GM23338 (cell line): ENCODE measurements around the gene FAM131B. TPM values are rescaled to one million over a fixed set of nuclear protein-coding genes. Genes with fewer than 3 reads are reported as not detected.

Experiments used
- ATAC-seq: fragments of 200-7000 bp; cut with Tn5 transposase; 3 replicates; pipeline ENCODE4 v1.9.1; 2020
- DNase-seq: peaks from one replicate; pipeline ENCODE4 v3.0.0-alpha.2; 2015; ENCODE audit warnings: low spot score
- H2AFZ ChIP-seq: fragments of 200-600 bp; sonication (generic); 2 replicates; pipeline ENCODE4 v1.8.0; 2016; ENCODE audit warnings: antibody characterized with exemption, mild to moderate bottlenecking, moderate library complexity
- H3F3A ChIP-seq: fragments of 200-600 bp; sonication (generic); replicated peaks from 2 replicates; pipeline ENCODE4 v1.8.0; 2017; ENCODE audit warnings: antibody characterized with exemption, mixed run types, low read depth
- H3K27ac ChIP-seq: fragments of 200-600 bp; sonication (generic); 2 replicates; pipeline ENCODE4 v1.6.1; 2016; ENCODE audit warnings: low read depth
- H3K27me3 ChIP-seq: fragments of 200-600 bp; sonication (generic); 2 replicates; pipeline ENCODE4 v1.8.0; 2016; ENCODE audit warnings: mild to moderate bottlenecking, mixed run types, moderate library complexity; ENCODE audit not compliant: insufficient read depth
- H3K36me3 ChIP-seq: fragments of 200-600 bp; sonication (generic); 2 replicates; pipeline ENCODE4 v1.8.0; 2016; ENCODE audit warnings: mild to moderate bottlenecking; ENCODE audit not compliant: insufficient read depth
- H3K4me1 ChIP-seq: fragments of 200-600 bp; sonication (generic); 2 replicates; pipeline ENCODE4 v1.8.0; 2016; ENCODE audit warnings: mild to moderate bottlenecking, moderate library complexity; ENCODE audit not compliant: insufficient read depth
- H3K4me2 ChIP-seq: fragments of 200-600 bp; sonication (generic); 2 replicates; pipeline ENCODE4 v1.7.1; 2017; ENCODE audit warnings: mixed run types
- H3K4me3 ChIP-seq: fragments of 200-600 bp; sonication (generic); 2 replicates; pipeline ENCODE4 v1.6.1; 2016; ENCODE audit warnings: mixed run types
- H3K79me2 ChIP-seq: fragments of 200-600 bp; sonication (generic); replicated peaks from 2 replicates; pipeline ENCODE4 v1.8.0; 2017; ENCODE audit warnings: mild to moderate bottlenecking; ENCODE audit not compliant: insufficient read depth
- H3K9me2 ChIP-seq: fragments of 200-600 bp; sonication (generic); 2 replicates; pipeline ENCODE4 v1.8.0; 2017; ENCODE audit not compliant: insufficient read depth
- H4K20me1 ChIP-seq: fragments of 200-600 bp; sonication (generic); replicated peaks from 2 replicates; pipeline ENCODE4 v1.8.0; 2017; ENCODE audit warnings: mild to moderate bottlenecking; ENCODE audit not compliant: insufficient read depth
- H3K27ac Mint-ChIP-seq: 2 replicates; pipeline ENCODE4 v1.8.0; 2020; ENCODE audit warnings: inconsistent platforms, mild to moderate bottlenecking, moderate library complexity, mixed read lengths
- H3K27me3 Mint-ChIP-seq: 3 replicates; pipeline ENCODE4 v1.8.0; 2022; ENCODE audit warnings: low read depth, mild to moderate bottlenecking, moderate library complexity, mixed read lengths, inconsistent platforms; ENCODE audit not compliant: insufficient read depth, poor library complexity
- H3K36me3 Mint-ChIP-seq: 3 replicates; pipeline ENCODE4 v1.8.0; 2021; ENCODE audit warnings: low read depth, mild to moderate bottlenecking, inconsistent platforms, moderate library complexity, mixed read lengths
- H3K4me1 Mint-ChIP-seq: 3 replicates; pipeline ENCODE4 v1.8.0; 2020; ENCODE audit warnings: mild to moderate bottlenecking, inconsistent platforms, mixed read lengths
- H3K4me3 Mint-ChIP-seq: 3 replicates; pipeline ENCODE4 v1.8.0; 2021; ENCODE audit warnings: moderate library complexity, mild to moderate bottlenecking, inconsistent platforms, mixed read lengths
- H3K9me3 Mint-ChIP-seq: 3 replicates; pipeline ENCODE4 v1.8.0; 2020; ENCODE audit warnings: moderate library complexity, mild to moderate bottlenecking, inconsistent platforms, mixed read lengths
- CREB1 ChIP-seq: fragments of 250-450 bp; sonication (Bioruptor Pico); IDR thresholded peaks from 2 replicates; pipeline ENCODE4 v1.5.0; 2020; ENCODE audit warnings: low read depth, mild to moderate bottlenecking, moderate library complexity
- ETS1 ChIP-seq: IDR thresholded peaks from 2 replicates; pipeline ENCODE4 v1.6.1; 2016; ENCODE audit warnings: antibody characterized with exemption
- EZH2 ChIP-seq: fragments of 200-600 bp; sonication (generic); IDR thresholded peaks from one replicate; pipeline ENCODE4 v1.8.0; 2017; ENCODE audit warnings: antibody characterized with exemption, mild to moderate bottlenecking, low read depth; ENCODE audit not compliant: unreplicated experiment
- EZH2phosphoT487 ChIP-seq: fragments of 200-600 bp; sonication (generic); IDR thresholded peaks from one replicate; pipeline ENCODE4 v1.8.1; 2018; ENCODE audit warnings: antibody characterized with exemption; ENCODE audit not compliant: unreplicated experiment
- JUNB ChIP-seq: IDR thresholded peaks from one replicate; pipeline ENCODE4 v1.6.1; 2016; ENCODE audit warnings: antibody characterized with exemption; ENCODE audit not compliant: unreplicated experiment
- NANOG ChIP-seq: IDR thresholded peaks from 2 replicates; pipeline ENCODE4 v1.6.1; 2016; ENCODE audit warnings: antibody characterized with exemption, borderline replicate concordance
- POLR2AphosphoS5 ChIP-seq: IDR thresholded peaks from 2 replicates; pipeline ENCODE4 v1.6.1; 2016; ENCODE audit warnings: antibody characterized with exemption, low read depth
- STAT1 ChIP-seq: IDR thresholded peaks from one replicate; pipeline ENCODE4 v1.6.1; 2016; ENCODE audit warnings: antibody characterized with exemption; ENCODE audit not compliant: unreplicated experiment
- ZNF331 ChIP-seq: fragments of 250-450 bp; sonication (Bioruptor Pico); IDR thresholded peaks from 2 replicates; pipeline ENCODE4 v1.5.0; 2020; ENCODE audit warnings: low read depth, mild to moderate bottlenecking, moderate library complexity
- polyA plus RNA-seq: library from polyadenylated mRNA; unstranded; fragments of >200 nt; fragmentation: Nextera tagmentation; extraction: Ambion mirVana; gene quantifications from 2 replicates; pipeline ENCODE4 v1.2.1, GENCODE V29; 2016
- total RNA-seq: library from RNA; depleted of rRNA; stranded (reverse); fragments of >200 nt; shearing (Covaris generic); gene quantifications from 2 replicates; pipeline ENCODE4 v1.2.3, GENCODE V29; 2014
- TF ChIP-seq, protein P1 (sequence below), 2 experiments: fragments of 200-600 bp in 1 of 2; sonication (generic) in 1 of 2; conservative IDR thresholded peaks; 2 replicates each; pipeline versions ENCODE4 v1.5.1 to v1.6.1; 2016 to 2017; ENCODE audit warnings: antibody characterized with exemption in 2 of 2, low read depth in 2 of 2, mild to moderate bottlenecking in 2 of 2, moderate library complexity in 1 of 2
- TF ChIP-seq, protein P2 (sequence below): fragments of 250-450 bp; sonication (Bioruptor Pico); IDR thresholded peaks from 2 replicates; pipeline ENCODE4 v1.5.0; 2020; ENCODE audit warnings: mild to moderate bottlenecking, moderate library complexity

The FAM131B gene
- total and polyA plus RNA-seq, 2 experiments from 2014 or later, result 4.7 to 30.2 TPM

DNA sequence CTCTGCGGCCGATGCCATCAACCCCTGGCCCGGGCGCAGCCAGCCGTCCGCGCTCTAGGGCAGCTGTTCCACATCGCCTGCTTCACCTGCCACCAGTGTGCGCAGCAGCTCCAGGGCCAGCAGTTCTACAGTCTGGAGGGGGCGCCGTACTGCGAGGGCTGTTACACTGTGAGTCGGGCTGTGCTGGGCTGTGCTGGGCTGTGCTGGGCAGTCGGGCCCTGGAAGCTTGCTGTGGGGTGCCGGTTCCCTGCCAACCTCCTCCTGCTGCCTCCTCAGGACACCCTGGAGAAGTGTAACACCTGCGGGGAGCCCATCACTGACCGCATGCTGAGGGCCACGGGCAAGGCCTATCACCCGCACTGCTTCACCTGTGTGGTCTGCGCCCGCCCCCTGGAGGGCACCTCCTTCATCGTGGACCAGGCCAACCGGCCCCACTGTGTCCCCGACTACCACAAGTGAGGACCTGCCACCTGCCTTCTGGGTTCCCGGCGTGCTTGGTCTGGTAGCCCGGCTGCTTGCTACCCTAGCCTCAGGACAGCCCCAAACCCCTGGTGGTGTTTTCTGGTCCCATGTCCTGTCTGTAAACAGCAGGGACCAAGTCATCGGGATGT is 26.1 kb upstream of the FAM131B start:
- Mint-ChIP-seq H3K36me3 (peaks cover 54% of the 10 kb centered on the region), H3K27me3 (peaks cover 31% of the 10 kb centered on the region), H3K4me3 (no peak overlapping the region), H3K9me3 (no peaks in the 10 kb centered on the region; the same call in 2 of the 3 replicates), H3K4me1 (peaks cover 3% of the 10 kb centered on the region; the same call in 2 of the 3 replicates), H3K27ac (no peak overlapping the region)
- no peaks in the 10 kb centered on the region for H3K9me2 ChIP-seq
- no peaks in the 10 kb centered on the region for H3K27me3 ChIP-seq
- H2AFZ ChIP-seq, result no peak overlapping the region
- H3K4me1 ChIP-seq, result peaks cover 4% of the 10 kb centered on the region; the same call in 1 of the 2 replicates
- no peak overlapping the region for H3K4me2 ChIP-seq
- H4K20me1 ChIP-seq, result peaks cover 24% of the 10 kb centered on the region
- H3F3A ChIP-seq, result peaks cover 65% of the 10 kb centered on the region
- H3K36me3 ChIP-seq, result peaks cover 19% of the 10 kb centered on the region
- DNase-seq (peak; percentile 50), ATAC-seq (peak; percentile 25)
- no peak overlapping the region for H3K4me3 ChIP-seq
- TF ChIP-seq, protein P1, sequence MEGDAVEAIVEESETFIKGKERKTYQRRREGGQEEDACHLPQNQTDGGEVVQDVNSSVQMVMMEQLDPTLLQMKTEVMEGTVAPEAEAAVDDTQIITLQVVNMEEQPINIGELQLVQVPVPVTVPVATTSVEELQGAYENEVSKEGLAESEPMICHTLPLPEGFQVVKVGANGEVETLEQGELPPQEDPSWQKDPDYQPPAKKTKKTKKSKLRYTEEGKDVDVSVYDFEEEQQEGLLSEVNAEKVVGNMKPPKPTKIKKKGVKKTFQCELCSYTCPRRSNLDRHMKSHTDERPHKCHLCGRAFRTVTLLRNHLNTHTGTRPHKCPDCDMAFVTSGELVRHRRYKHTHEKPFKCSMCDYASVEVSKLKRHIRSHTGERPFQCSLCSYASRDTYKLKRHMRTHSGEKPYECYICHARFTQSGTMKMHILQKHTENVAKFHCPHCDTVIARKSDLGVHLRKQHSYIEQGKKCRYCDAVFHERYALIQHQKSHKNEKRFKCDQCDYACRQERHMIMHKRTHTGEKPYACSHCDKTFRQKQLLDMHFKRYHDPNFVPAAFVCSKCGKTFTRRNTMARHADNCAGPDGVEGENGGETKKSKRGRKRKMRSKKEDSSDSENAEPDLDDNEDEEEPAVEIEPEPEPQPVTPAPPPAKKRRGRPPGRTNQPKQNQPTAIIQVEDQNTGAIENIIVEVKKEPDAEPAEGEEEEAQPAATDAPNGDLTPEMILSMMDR (conservative IDR thresholded peaks at IDR 0.05; ENCODE audit: low read depth in 2 of 2), result peak; percentile 22 to 58
- no peak for TF ChIP-seq NANOG
- peaks cover 31% of the 10 kb centered on the region for H3K79me2 ChIP-seq
- 0 out of 2 replicates have a peak overlapping the region, but pooled peaks have one; percentile 50 for H3K27ac ChIP-seq

DNA sequence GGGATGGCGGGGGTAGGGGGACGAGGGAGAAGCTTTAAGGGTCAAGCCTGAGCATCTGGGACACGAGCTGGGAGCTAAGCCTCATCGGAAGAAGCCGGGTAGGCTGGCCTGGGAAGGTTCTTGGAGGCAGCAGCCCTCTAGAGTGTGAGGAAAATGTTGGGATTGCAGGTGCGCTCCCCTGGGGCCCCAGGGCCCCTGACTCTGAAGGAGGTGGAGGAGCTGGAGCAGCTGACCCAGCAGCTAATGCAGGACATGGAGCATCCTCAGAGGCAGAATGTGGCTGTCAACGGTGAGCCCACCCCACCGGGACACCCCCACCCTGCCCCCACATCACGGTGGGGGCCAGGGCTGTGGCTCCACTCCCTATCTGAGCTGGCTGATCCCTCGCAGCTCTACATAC is 25.5 kb upstream of the FAM131B start:
- peaks cover 5% of the 10 kb centered on the region; the same call in 1 of the 2 replicates for H3K4me1 ChIP-seq
- H3K36me3 Mint-ChIP-seq, result peaks cover 48% of the 10 kb centered on the region
- DNase-seq (no peak), ATAC-seq (no peak)
- 0 out of 2 replicates have a peak overlapping the region, but pooled peaks have one; percentile 50 for H3K27ac ChIP-seq
- no peaks in the 10 kb centered on the region for H3K27me3 ChIP-seq
- no peak overlapping the region for H3K4me3 Mint-ChIP-seq
- H3K9me3 Mint-ChIP-seq, result no peaks in the 10 kb centered on the region; the same call in 2 of the 3 replicates
- peaks cover 27% of the 10 kb centered on the region for H4K20me1 ChIP-seq
- H3K27ac Mint-ChIP-seq, result peak overlapping the region; percentile 53; the same call in 1 of the 2 replicates
- H2AFZ ChIP-seq, result no peak overlapping the region
- H3K79me2 ChIP-seq, result peaks cover 34% of the 10 kb centered on the region
- peaks cover 64% of the 10 kb centered on the region for H3F3A ChIP-seq
- H3K4me2 ChIP-seq, result no peak overlapping the region
- peaks cover 8% of the 10 kb centered on the region; the same call in 2 of the 3 replicates for H3K4me1 Mint-ChIP-seq
- H3K9me2 ChIP-seq, result no peaks in the 10 kb centered on the region
- no peak overlapping the region for H3K4me3 ChIP-seq
- H3K36me3 ChIP-seq, result peaks cover 15% of the 10 kb centered on the region
- H3K27me3 Mint-ChIP-seq, result peaks cover 28% of the 10 kb centered on the region
- TF ChIP-seq JUNB, result no peak
- TF ChIP-seq, protein P2, sequence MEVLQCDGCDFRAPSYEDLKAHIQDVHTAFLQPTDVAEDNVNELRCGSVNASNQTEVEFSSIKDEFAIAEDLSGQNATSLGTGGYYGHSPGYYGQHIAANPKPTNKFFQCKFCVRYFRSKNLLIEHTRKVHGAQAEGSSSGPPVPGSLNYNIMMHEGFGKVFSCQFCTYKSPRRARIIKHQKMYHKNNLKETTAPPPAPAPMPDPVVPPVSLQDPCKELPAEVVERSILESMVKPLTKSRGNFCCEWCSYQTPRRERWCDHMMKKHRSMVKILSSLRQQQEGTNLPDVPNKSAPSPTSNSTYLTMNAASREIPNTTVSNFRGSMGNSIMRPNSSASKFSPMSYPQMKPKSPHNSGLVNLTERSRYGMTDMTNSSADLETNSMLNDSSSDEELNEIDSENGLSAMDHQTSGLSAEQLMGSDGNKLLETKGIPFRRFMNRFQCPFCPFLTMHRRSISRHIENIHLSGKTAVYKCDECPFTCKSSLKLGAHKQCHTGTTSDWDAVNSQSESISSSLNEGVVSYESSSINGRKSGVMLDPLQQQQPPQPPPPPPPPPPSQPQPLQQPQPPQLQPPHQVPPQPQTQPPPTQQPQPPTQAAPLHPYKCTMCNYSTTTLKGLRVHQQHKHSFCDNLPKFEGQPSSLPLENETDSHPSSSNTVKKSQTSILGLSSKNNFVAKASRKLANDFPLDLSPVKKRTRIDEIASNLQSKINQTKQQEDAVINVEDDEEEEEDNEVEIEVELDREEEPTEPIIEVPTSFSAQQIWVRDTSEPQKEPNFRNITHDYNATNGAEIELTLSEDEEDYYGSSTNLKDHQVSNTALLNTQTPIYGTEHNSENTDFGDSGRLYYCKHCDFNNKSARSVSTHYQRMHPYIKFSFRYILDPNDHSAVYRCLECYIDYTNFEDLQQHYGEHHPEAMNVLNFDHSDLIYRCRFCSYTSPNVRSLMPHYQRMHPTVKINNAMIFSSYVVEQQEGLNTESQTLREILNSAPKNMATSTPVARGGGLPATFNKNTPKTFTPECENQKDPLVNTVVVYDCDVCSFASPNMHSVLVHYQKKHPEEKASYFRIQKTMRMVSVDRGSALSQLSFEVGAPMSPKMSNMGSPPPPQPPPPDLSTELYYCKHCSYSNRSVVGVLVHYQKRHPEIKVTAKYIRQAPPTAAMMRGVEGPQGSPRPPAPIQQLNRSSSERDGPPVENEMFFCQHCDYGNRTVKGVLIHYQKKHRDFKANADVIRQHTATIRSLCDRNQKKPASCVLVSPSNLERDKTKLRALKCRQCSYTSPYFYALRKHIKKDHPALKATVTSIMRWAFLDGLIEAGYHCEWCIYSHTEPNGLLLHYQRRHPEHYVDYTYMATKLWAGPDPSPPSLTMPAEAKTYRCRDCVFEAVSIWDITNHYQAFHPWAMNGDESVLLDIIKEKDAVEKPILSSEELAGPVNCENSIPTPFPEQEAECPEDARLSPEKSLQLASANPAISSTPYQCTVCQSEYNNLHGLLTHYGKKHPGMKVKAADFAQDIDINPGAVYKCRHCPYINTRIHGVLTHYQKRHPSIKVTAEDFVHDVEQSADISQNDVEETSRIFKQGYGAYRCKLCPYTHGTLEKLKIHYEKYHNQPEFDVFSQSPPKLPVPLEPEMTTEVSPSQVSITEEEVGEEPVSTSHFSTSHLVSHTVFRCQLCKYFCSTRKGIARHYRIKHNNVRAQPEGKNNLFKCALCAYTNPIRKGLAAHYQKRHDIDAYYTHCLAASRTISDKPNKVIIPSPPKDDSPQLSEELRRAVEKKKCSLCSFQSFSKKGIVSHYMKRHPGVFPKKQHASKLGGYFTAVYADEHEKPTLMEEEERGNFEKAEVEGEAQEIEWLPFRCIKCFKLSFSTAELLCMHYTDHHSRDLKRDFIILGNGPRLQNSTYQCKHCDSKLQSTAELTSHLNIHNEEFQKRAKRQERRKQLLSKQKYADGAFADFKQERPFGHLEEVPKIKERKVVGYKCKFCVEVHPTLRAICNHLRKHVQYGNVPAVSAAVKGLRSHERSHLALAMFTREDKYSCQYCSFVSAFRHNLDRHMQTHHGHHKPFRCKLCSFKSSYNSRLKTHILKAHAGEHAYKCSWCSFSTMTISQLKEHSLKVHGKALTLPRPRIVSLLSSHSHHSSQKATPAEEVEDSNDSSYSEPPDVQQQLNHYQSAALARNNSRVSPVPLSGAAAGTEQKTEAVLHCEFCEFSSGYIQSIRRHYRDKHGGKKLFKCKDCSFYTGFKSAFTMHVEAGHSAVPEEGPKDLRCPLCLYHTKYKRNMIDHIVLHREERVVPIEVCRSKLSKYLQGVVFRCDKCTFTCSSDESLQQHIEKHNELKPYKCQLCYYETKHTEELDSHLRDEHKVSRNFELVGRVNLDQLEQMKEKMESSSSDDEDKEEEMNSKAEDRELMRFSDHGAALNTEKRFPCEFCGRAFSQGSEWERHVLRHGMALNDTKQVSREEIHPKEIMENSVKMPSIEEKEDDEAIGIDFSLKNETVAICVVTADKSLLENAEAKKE (CRISPR knock-in tag), result no peak
- TF ChIP-seq EZH2, result no peak
- no peak for TF ChIP-seq ZNF331 (CRISPR knock-in tag)
- TF ChIP-seq CREB1 (CRISPR knock-in tag), result no peak
- TF ChIP-seq ETS1, result no peak
- TF ChIP-seq NANOG, result no peak
- no peak for TF ChIP-seq STAT1
- TF ChIP-seq POLR2AphosphoS5, result no peak
- TF ChIP-seq EZH2phosphoT487, result no peak
